Natural killer cell (primary cell): Measurements from ENCODE around the gene TEP1. TPM values are rescaled to one million over a fixed set of nuclear protein-coding genes. Genes with fewer than 3 reads are reported as not detected.

Source experiments
- ATAC-seq, 3 donors: fragments of 150-1000 bp in 2 of 3; fragments of 200-7000 bp in 1 of 3; cut with Tn5 transposase; 1 replicate in 1 of 3; 2 replicates in 2 of 3; pipeline ENCODE4 v1.10.0; 2021; ENCODE audit warnings: mild to moderate bottlenecking in 2 of 3, moderate library complexity in 2 of 3
- DNase-seq, 2 donors: peaks; one replicate each; pipeline versions ENCODE4 v3.0.0 to v3.0.0-alpha.2; 2013 to 2021; ENCODE audit warnings: mixed read lengths in 1 of 2
- H3K27ac ChIP-seq: one replicate; pipeline ENCODE4 v1.5.1; 2013; ENCODE audit warnings: mild to moderate bottlenecking, low read length
- H3K27me3 ChIP-seq: one replicate; pipeline ENCODE4 v1.6.1; 2013; ENCODE audit warnings: low read length; ENCODE audit not compliant: control insufficient read depth, insufficient read depth
- H3K36me3 ChIP-seq: one replicate; pipeline ENCODE4 v1.6.1; 2013; ENCODE audit warnings: low read length; ENCODE audit not compliant: control insufficient read depth, insufficient read depth
- H3K4me1 ChIP-seq: one replicate; pipeline ENCODE4 v1.6.1; 2013; ENCODE audit warnings: low read length; ENCODE audit not compliant: control insufficient read depth, insufficient read depth
- H3K4me3 ChIP-seq: one replicate; pipeline ENCODE4 v1.5.1; 2013; ENCODE audit warnings: low read length
- H3K9me3 ChIP-seq: one replicate; pipeline ENCODE4 v1.6.1; 2013; ENCODE audit warnings: low read length; ENCODE audit not compliant: control insufficient read depth, insufficient read depth
- H3K27ac Mint-ChIP-seq, 2 donors: one replicate each; pipeline ENCODE4 v1.8.0; 2022; ENCODE audit warnings: mild to moderate bottlenecking in 2 of 2, mixed read lengths in 2 of 2, moderate library complexity in 1 of 2
- H3K27me3 Mint-ChIP-seq, 2 donors: one replicate each; pipeline ENCODE4 v1.8.0; 2022; ENCODE audit warnings: low read depth in 2 of 2, mixed read lengths in 2 of 2
- H3K36me3 Mint-ChIP-seq: one replicate; pipeline ENCODE4 v1.8.0; 2022; ENCODE audit warnings: mixed read lengths
- H3K4me1 Mint-ChIP-seq, 2 donors: one replicate each; pipeline ENCODE4 v1.8.0; 2022; ENCODE audit warnings: mixed read lengths in 2 of 2
- H3K4me3 Mint-ChIP-seq: one replicate; pipeline ENCODE4 v1.8.0; 2022; ENCODE audit warnings: mild to moderate bottlenecking, moderate library complexity, mixed read lengths
- H3K9me3 Mint-ChIP-seq, 2 donors: one replicate each; pipeline ENCODE4 v1.8.0; 2022; ENCODE audit warnings: mixed read lengths in 2 of 2
- CTCF ChIP-seq: fragments of 200-600 bp; IDR thresholded peaks from one replicate; pipeline ENCODE4 v1.8.0; 2022; ENCODE audit warnings: antibody characterized with exemption
- WGBS: methylation state at CpG from one replicate; pipeline ENCODE4 v1.1.7; 2013; ENCODE audit warnings: missing lambda C conversion rate; ENCODE audit not compliant: insufficient coverage; 5-methylcytosine and 5-hydroxymethylcytosine counted together
- intact Hi-C: fragments of 100-400 bp; cut with micrococcal nuclease; formaldehyde crosslinking; loops from one replicate; pipeline ENCODE4 v1.14.2; 2022
- total RNA-seq, 4 donors: library from RNA; stranded (reverse); fragments of 120-200 nt in 1 of 4; gene quantifications; one replicate each; pipeline versions ENCODE4 v1.2.3 to v1.2.4, GENCODE V29; 2013 to 2022

Gene TEP1
- total RNA-seq, 3 donors from 2014 or later (not counting 1 experiment from before 2014, with no cell fraction given): 76.3 to 83.2 (median 80.8) TPM

- no peak overlapping the region for H3K27ac ChIP-seq
- 91% methylated on average over 4 of the region's 7 CpGs for WGBS
Observed at GRCh38 chr14:20334017-20334416, 79.3 kb downstream of the TEP1 start.

GRCh38 chr14:20333494-20333841 is 79.8 kb downstream of the TEP1 start:
- WGBS: 10% methylated on average over 3 of the region's 3 CpGs
- no peaks in the 10 kb centered on the region for H3K9me3 ChIP-seq
- Mint-ChIP-seq H3K27me3 (no peaks in the 10 kb centered on the region), H3K9me3 (no peaks in the 10 kb centered on the region), H3K4me1 (peaks cover 20 to 22% of the 10 kb centered on the region in 2 donors), H3K36me3 (no peaks in the 10 kb centered on the region), H3K4me3 (peak overlapping the region; percentile 94), H3K27ac (peak overlapping the region; percentile 88 to 92)
- H3K36me3 ChIP-seq: peaks cover 2% of the 10 kb centered on the region
- no peaks in the 10 kb centered on the region for H3K27me3 ChIP-seq
- no peak for TF ChIP-seq CTCF
- DNase-seq (no peak), ATAC-seq (peak in 2 of 3 donors; percentile 3 to 5)
- peak overlapping the region; percentile 59 for H3K4me3 ChIP-seq
- peak overlapping the region; percentile 43 for H3K27ac ChIP-seq
- intact Hi-C loops: loop anchor here (1.0 kb wide), 1 partner anchor 10 kb away; the partner anchor contains the start of gene PARP2
- H3K4me1 ChIP-seq: peaks cover 7% of the 10 kb centered on the region

More at GRCh38 chr14:20334017-20334416, 79.3 kb downstream of the TEP1 start:
- Mint-ChIP-seq H3K36me3 (no peaks in the 10 kb centered on the region), H3K4me3 (no peak overlapping the region), H3K4me1 (peaks cover 20 to 22% of the 10 kb centered on the region in 2 donors), H3K27me3 (no peaks in the 10 kb centered on the region), H3K27ac (no peak overlapping the region), H3K9me3 (no peaks in the 10 kb centered on the region)
- ATAC-seq (no peak), DNase-seq (no peak)
- Histone ChIP-seq H3K4me3 (no peak overlapping the region), H3K36me3 (no peaks in the 10 kb centered on the region), H3K27me3 (no peaks in the 10 kb centered on the region), H3K4me1 (peaks cover 7% of the 10 kb centered on the region), H3K9me3 (no peaks in the 10 kb centered on the region)
- intact Hi-C loops: no loop called here
- TF ChIP-seq CTCF: no peak

- intact Hi-C loops: loop anchor here (1.0 kb wide), 1 partner anchor 10 kb away; the partner anchor contains the start of gene PARP2
- Histone ChIP-seq H3K9me3 (no peaks in the 10 kb centered on the region), H3K4me1 (peaks cover 7% of the 10 kb centered on the region), H3K27me3 (no peaks in the 10 kb centered on the region), H3K36me3 (peaks cover 2% of the 10 kb centered on the region), H3K4me3 (peak within 1 kb of the TSS; percentile 59), H3K27ac (peak within 1 kb of the TSS; percentile 43)
- peak within 1 kb of the TSS; percentile 88 to 92 for H3K27ac Mint-ChIP-seq
- TF ChIP-seq CTCF: no peak
- H3K36me3 Mint-ChIP-seq: no peaks in the 10 kb centered on the region
- H3K9me3 Mint-ChIP-seq: no peaks in the 10 kb centered on the region
- H3K4me3 Mint-ChIP-seq: peak within 1 kb of the TSS; percentile 94
- no peaks in the 10 kb centered on the region for H3K27me3 Mint-ChIP-seq
- peaks cover 20 to 22% of the 10 kb centered on the region in 2 donors for H3K4me1 Mint-ChIP-seq
- peak; percentile 22 to 89 for DNase-seq
- WGBS: 2% methylated on average over 14 of the region's 19 CpGs
- peak; percentile 91 to 99 (median 99) for ATAC-seq
Observed at GRCh38 chr14:20332788-20333493, 80.4 kb downstream of the TEP1 start, which contains the start of gene CCNB1IP1. TSS of gene CCNB1IP1 (minus strand) at chr14:20333279. CDS start at chr14:20316523, 16,756 bp downstream.
